ENCODE data around the gene TBCD.
"Not testable (repeated sequence)": the region's sequence is repeated elsewhere in the genome, so short reads cannot be mapped to it uniquely, and the experiment has no call there.

The TBCD gene

GRCh38 chr17:82955106-82955505, 203.2 kb downstream of the TBCD start:
- Histone ChIP-seq H3K9me3 (replicated peaks in 1 of 2; ENCODE audit: control insufficient read depth in 2 of 2, insufficient read depth in 1 of 2, low read depth in 1 of 2, low read length in 2 of 2) (peaks cover 34 to 44% of the 10 kb centered on the region in 2 donors), H3K36me3 (replicated peaks in 1 of 2; ENCODE audit: control insufficient read depth in 2 of 2, insufficient read depth in 2 of 2, low read length in 2 of 2) (peaks cover 16 to 25% of the 10 kb centered on the region in 2 donors)
- not testable (repeated sequence) for H4K8ac ChIP-seq (ENCODE audit: low read depth, low read length); H3K4me3 ChIP-seq (ENCODE audit: low read length in 2 of 2); H3K23ac ChIP-seq (ENCODE audit: low read depth, low read length, poor library complexity); H3K18ac ChIP-seq (ENCODE audit: low read length); H2BK120ac ChIP-seq (ENCODE audit: low read depth, low read length); H2BK5ac ChIP-seq (ENCODE audit: low read length); H2BK15ac ChIP-seq (ENCODE audit: low read length); H2BK12ac ChIP-seq (ENCODE audit: low read length); H3K27ac ChIP-seq (replicated peaks; ENCODE audit: low read length); H2AFZ ChIP-seq (ENCODE audit: low read length); H3K9ac ChIP-seq (ENCODE audit: low read depth, low read length, poor library complexity); H2AK5ac ChIP-seq (ENCODE audit: low read depth, low read length); H3K4me2 ChIP-seq (ENCODE audit: insufficient read depth, low read length, poor library complexity, severe bottlenecking); H3K27me3 ChIP-seq (ENCODE audit: control insufficient read depth in 3 of 3, insufficient read depth in 3 of 3, low read depth in 1 of 3, low read length in 3 of 3); H3K14ac ChIP-seq (ENCODE audit: low read length); H3K4ac ChIP-seq (ENCODE audit: low read length); H3K79me1 ChIP-seq (ENCODE audit: low read depth, low read length); H4K91ac ChIP-seq (ENCODE audit: low read depth, low read length, poor library complexity); H3K4me1 ChIP-seq (ENCODE audit: control insufficient read depth in 2 of 2, insufficient read depth in 1 of 2, low read depth in 1 of 2, low read length in 2 of 2); DNase-seq (ENCODE audit: low spot score)
- no CpG with 5 or more reads among the region's 3 CpGs for WGBS, 2 donors (ENCODE audit: extremely low coverage in 2 of 2, insufficient read length in 2 of 2, insufficient replicate concordance in 1 of 2)

- not testable (repeated sequence) for H4K91ac ChIP-seq (ENCODE audit: low read depth, low read length, poor library complexity); H3K4me3 ChIP-seq (ENCODE audit: low read length in 2 of 2); H3K79me1 ChIP-seq (ENCODE audit: low read depth, low read length); H2AFZ ChIP-seq (ENCODE audit: low read length); H3K23ac ChIP-seq (ENCODE audit: low read depth, low read length, poor library complexity); H3K4me1 ChIP-seq (ENCODE audit: control insufficient read depth in 2 of 2, insufficient read depth in 1 of 2, low read depth in 1 of 2, low read length in 2 of 2); H2BK120ac ChIP-seq (ENCODE audit: low read depth, low read length); H2BK15ac ChIP-seq (ENCODE audit: low read length); H2BK5ac ChIP-seq (ENCODE audit: low read length); H3K27ac ChIP-seq (replicated peaks; ENCODE audit: low read length); H3K4me2 ChIP-seq (ENCODE audit: insufficient read depth, low read length, poor library complexity, severe bottlenecking); H3K4ac ChIP-seq (ENCODE audit: low read length); H3K18ac ChIP-seq (ENCODE audit: low read length); H4K8ac ChIP-seq (ENCODE audit: low read depth, low read length); H3K27me3 ChIP-seq (ENCODE audit: control insufficient read depth in 3 of 3, insufficient read depth in 3 of 3, low read depth in 1 of 3, low read length in 3 of 3); H3K14ac ChIP-seq (ENCODE audit: low read length); H2BK12ac ChIP-seq (ENCODE audit: low read length); H2AK5ac ChIP-seq (ENCODE audit: low read depth, low read length); DNase-seq (ENCODE audit: low spot score); H3K9ac ChIP-seq (ENCODE audit: low read depth, low read length, poor library complexity)
- Histone ChIP-seq H3K36me3 (replicated peaks in 1 of 2; ENCODE audit: control insufficient read depth in 2 of 2, insufficient read depth in 2 of 2, low read length in 2 of 2) (peaks cover 13 to 20% of the 10 kb centered on the region in 2 donors), H3K9me3 (replicated peaks in 1 of 2; ENCODE audit: control insufficient read depth in 2 of 2, insufficient read depth in 1 of 2, low read depth in 1 of 2, low read length in 2 of 2) (peaks cover 29 to 39% of the 10 kb centered on the region in 2 donors)
- WGBS, 2 donors (ENCODE audit: extremely low coverage in 2 of 2, insufficient read length in 2 of 2, insufficient replicate concordance in 1 of 2), result no CpG with 5 or more reads among the region's 4 CpGs
Measured at GRCh38 chr17:82955627-82956026, 203.8 kb downstream of the TBCD start.

- Histone ChIP-seq H3K9me3 (replicated peaks in 1 of 2; ENCODE audit: control insufficient read depth in 2 of 2, insufficient read depth in 1 of 2, low read depth in 1 of 2, low read length in 2 of 2) (peaks cover 23 to 33% of the 10 kb centered on the region in 2 donors), H2BK5ac (ENCODE audit: low read length) (no peak overlapping the region), H3K18ac (ENCODE audit: low read length) (no peak overlapping the region), H2BK12ac (ENCODE audit: low read length) (peak overlapping the region; percentile 41), H4K91ac (ENCODE audit: low read depth, low read length, poor library complexity) (no peak overlapping the region), H2AFZ (ENCODE audit: low read length) (no peak overlapping the region), H3K36me3 (replicated peaks in 1 of 2; ENCODE audit: control insufficient read depth in 2 of 2, insufficient read depth in 2 of 2, low read length in 2 of 2) (peaks cover 10 to 15% of the 10 kb centered on the region in 2 donors), H2BK120ac (ENCODE audit: low read depth, low read length) (no peak overlapping the region), H3K27me3 (ENCODE audit: control insufficient read depth in 3 of 3, insufficient read depth in 3 of 3, low read depth in 1 of 3, low read length in 3 of 3) (no peaks in the 10 kb centered on the region), H3K4me1 (ENCODE audit: control insufficient read depth in 2 of 2, insufficient read depth in 1 of 2, low read depth in 1 of 2, low read length in 2 of 2) (no peaks in the 10 kb centered on the region), H3K4me2 (ENCODE audit: insufficient read depth, low read length, poor library complexity, severe bottlenecking) (no peak overlapping the region), H4K8ac (ENCODE audit: low read depth, low read length) (no peak overlapping the region), H3K4ac (ENCODE audit: low read length) (no peak overlapping the region), H3K4me3 (ENCODE audit: low read length in 2 of 2) (no peak overlapping the region), H2BK15ac (ENCODE audit: low read length) (no peak overlapping the region), H3K23ac (ENCODE audit: low read depth, low read length, poor library complexity) (peak overlapping the region; percentile 80), H3K9ac (ENCODE audit: low read depth, low read length, poor library complexity) (peak overlapping the region; percentile 44), H3K79me1 (ENCODE audit: low read depth, low read length) (no peaks in the 10 kb centered on the region), H3K14ac (ENCODE audit: low read length) (peak overlapping the region; percentile 31), H3K27ac (replicated peaks; ENCODE audit: low read length) (no peak overlapping the region), H2AK5ac (ENCODE audit: low read depth, low read length) (no peak overlapping the region)
- DNase-seq (ENCODE audit: low spot score), result no peak
- no CpG with 5 or more reads among the region's 18 CpGs for WGBS, 2 donors (ENCODE audit: extremely low coverage in 2 of 2, insufficient read length in 2 of 2, insufficient replicate concordance in 1 of 2)
Measured at GRCh38 chr17:82956146-82956725, 204.4 kb downstream of the TBCD start.

GRCh38 chr17:82956726-82957468, 205.0 kb downstream of the TBCD start:
- WGBS, 2 donors (ENCODE audit: extremely low coverage in 2 of 2, insufficient read length in 2 of 2, insufficient replicate concordance in 1 of 2), result no CpG with 5 or more reads among the region's 33 CpGs
- Histone ChIP-seq H3K4me2 (ENCODE audit: insufficient read depth, low read length, poor library complexity, severe bottlenecking) (no peak overlapping the region), H2BK5ac (ENCODE audit: low read length) (no peak overlapping the region), H3K36me3 (replicated peaks in 1 of 2; ENCODE audit: control insufficient read depth in 2 of 2, insufficient read depth in 2 of 2, low read length in 2 of 2) (peaks cover 9 to 10% of the 10 kb centered on the region in 2 donors), H2BK120ac (ENCODE audit: low read depth, low read length) (no peak overlapping the region), H3K18ac (ENCODE audit: low read length) (peak overlapping the region; percentile 19), H3K14ac (ENCODE audit: low read length) (peak overlapping the region; percentile 31), H3K4me1 (ENCODE audit: control insufficient read depth in 2 of 2, insufficient read depth in 1 of 2, low read depth in 1 of 2, low read length in 2 of 2) (no peaks in the 10 kb centered on the region), H3K79me1 (ENCODE audit: low read depth, low read length) (no peaks in the 10 kb centered on the region), H3K9me3 (replicated peaks in 1 of 2; ENCODE audit: control insufficient read depth in 2 of 2, insufficient read depth in 1 of 2, low read depth in 1 of 2, low read length in 2 of 2) (peaks cover 18 to 28% of the 10 kb centered on the region in 2 donors), H2BK12ac (ENCODE audit: low read length) (peak overlapping the region; percentile 41), H4K91ac (ENCODE audit: low read depth, low read length, poor library complexity) (no peak overlapping the region), H2BK15ac (ENCODE audit: low read length) (no peak overlapping the region), H2AK5ac (ENCODE audit: low read depth, low read length) (no peak overlapping the region), H4K8ac (ENCODE audit: low read depth, low read length) (no peak overlapping the region), H2AFZ (ENCODE audit: low read length) (no peak overlapping the region), H3K4ac (ENCODE audit: low read length) (no peak overlapping the region), H3K27ac (replicated peaks; ENCODE audit: low read length) (no peak overlapping the region), H3K9ac (ENCODE audit: low read depth, low read length, poor library complexity) (no peak overlapping the region), H3K23ac (ENCODE audit: low read depth, low read length, poor library complexity) (peak overlapping the region; percentile 8), H3K4me3 (ENCODE audit: low read length in 2 of 2) (no peak overlapping the region), H3K27me3 (ENCODE audit: control insufficient read depth in 3 of 3, insufficient read depth in 3 of 3, low read depth in 1 of 3, low read length in 3 of 3) (no peaks in the 10 kb centered on the region)
- DNase-seq (ENCODE audit: low spot score), result no peak
